H1 (cell line): ENCODE measurements around the gene RNFT2. TPM values are rescaled to one million over a fixed set of nuclear protein-coding genes. Genes with fewer than 3 reads are reported as not detected.

Experiments used
- CTCF ChIA-PET: fragments of 300-600 bp; sonication (Branson Sonifier 250); formaldehyde crosslinking; loops from one replicate; lab custom pipeline; 2021; ENCODE audit not compliant: partially characterized antibody; lab: Charles Lee
- POLR2A ChIA-PET: fragments of 300-600 bp; sonication (Branson Sonifier 250); formaldehyde crosslinking; loops from one replicate; lab custom pipeline; 2021; ENCODE audit warnings: inconsistent platforms; ENCODE audit not compliant: partially characterized antibody; lab: Charles Lee
- DNase-seq, 2 experiments: peaks; one replicate each; pipeline versions ENCODE4 v3.0.0 to v3.0.0-alpha.2; 2010 to 2022; ENCODE audit warnings: low spot score in 2 of 2, low read depth in 1 of 2, mixed read lengths in 1 of 2
- FAIRE-seq: peaks from 2 replicates; lab custom pipeline; 2011; peaks lifted over from hg19 to GRCh38; lab: Jason Lieb, UNC
- H2AFZ ChIP-seq: 2 replicates; pipeline ENCODE4 v1.8.1; 2012; ENCODE audit warnings: low read length, inconsistent platforms
- H2AK5ac ChIP-seq: 2 replicates; pipeline ENCODE4 v1.6.1; 2013; ENCODE audit warnings: low read depth, low read length
- H2BK120ac ChIP-seq: replicated peaks from 2 replicates; pipeline ENCODE3; 2013; ENCODE audit warnings: low read depth, low read length, inconsistent platforms
- H2BK12ac ChIP-seq: 2 replicates; pipeline ENCODE4 v1.6.1; 2013; ENCODE audit warnings: low read depth, low read length
- H2BK15ac ChIP-seq: 2 replicates; pipeline ENCODE4 v1.6.1; 2013; ENCODE audit warnings: low read length
- H2BK20ac ChIP-seq: 2 replicates; pipeline ENCODE4 v1.6.1; 2013; ENCODE audit warnings: low read length
- H2BK5ac ChIP-seq: 2 replicates; pipeline ENCODE4 v1.6.1; 2013; ENCODE audit warnings: low read depth, low read length
- H3K14ac ChIP-seq: 2 replicates; pipeline ENCODE4 v1.6.1; 2013; ENCODE audit warnings: inconsistent platforms; ENCODE audit not compliant: insufficient read length
- H3K18ac ChIP-seq: 2 replicates; pipeline ENCODE4 v1.6.1; 2013; ENCODE audit warnings: low read length; ENCODE audit errors: extremely low read depth
- H3K23ac ChIP-seq: 2 replicates; pipeline ENCODE4 v1.6.1; 2013; ENCODE audit warnings: inconsistent platforms; ENCODE audit not compliant: insufficient read length
- H3K23me2 ChIP-seq: 2 replicates; pipeline ENCODE4 v1.6.1; 2013; ENCODE audit warnings: low read depth, low read length
- H3K27ac ChIP-seq: 2 replicates; pipeline ENCODE4 v1.6.1; 2011; ENCODE audit warnings: low read depth, low read length, inconsistent platforms
- H3K27me3 ChIP-seq, 4 experiments: replicated peaks in 1 of 4; 1 replicate in 1 of 4; 2 replicates in 3 of 4; pipeline versions ENCODE4 v1.6.1 to v1.8.1; 2011 to 2013; ENCODE audit warnings: low read length in 3 of 4, mild to moderate bottlenecking in 3 of 4, inconsistent platforms in 2 of 4, mixed read lengths in 2 of 4, moderate library complexity in 1 of 4; ENCODE audit not compliant: control insufficient read depth in 3 of 4, insufficient read depth in 3 of 4; ENCODE audit errors: extremely low read depth in 1 of 4
- H3K36me3 ChIP-seq, 4 experiments: 2 replicates each; pipeline versions ENCODE4 v1.6.1 to v1.8.1; 2011 to 2013; ENCODE audit warnings: mild to moderate bottlenecking in 4 of 4, low read length in 3 of 4, moderate library complexity in 2 of 4, control low read depth in 1 of 4, inconsistent platforms in 1 of 4; ENCODE audit not compliant: insufficient read depth in 4 of 4, control insufficient read depth in 2 of 4
- H3K4ac ChIP-seq: replicated peaks from 2 replicates; pipeline ENCODE3; 2013; ENCODE audit warnings: low read length, low read depth, mixed read lengths, inconsistent platforms; ENCODE audit not compliant: insufficient read length
- H3K4me1 ChIP-seq, 4 experiments: replicated peaks in 1 of 4; 1 replicate in 1 of 4; 2 replicates in 3 of 4; pipeline versions ENCODE4 v1.6.1 to v1.8.1; 2011 to 2013; ENCODE audit warnings: low read length in 3 of 4, inconsistent platforms in 2 of 4, mixed read lengths in 1 of 4; ENCODE audit not compliant: insufficient read depth in 4 of 4, control insufficient read depth in 3 of 4
- H3K4me2 ChIP-seq, 2 experiments: 2 replicates each; pipeline versions ENCODE4 v1.6.1 to v1.8.1; 2011 to 2013; ENCODE audit warnings: low read depth in 2 of 2, low read length in 2 of 2, control low read depth in 1 of 2, inconsistent platforms in 1 of 2, mild to moderate bottlenecking in 1 of 2; ENCODE audit not compliant: insufficient read depth in 1 of 2
- H3K4me3 ChIP-seq, 4 experiments: fragments of 200-600, 300-600 bp in 1 of 4; sonication (generic), shearing (Covaris generic), sonication (Bioruptor Twin) in 1 of 4; 2 replicates each; pipeline versions ENCODE4 v1.5.1 to v1.8.1; 2011 to 2016; ENCODE audit warnings: low read length in 4 of 4, low read depth in 3 of 4, control low read depth in 2 of 4, inconsistent platforms in 2 of 4, mild to moderate bottlenecking in 2 of 4, mixed read lengths in 1 of 4, moderate library complexity in 1 of 4; ENCODE audit not compliant: insufficient read depth in 2 of 4; ENCODE audit errors: extremely low read depth in 1 of 4
- H3K56ac ChIP-seq: replicated peaks from 2 replicates; pipeline ENCODE3; 2013; ENCODE audit warnings: low read depth, mild to moderate bottlenecking, mixed read lengths, low read length, inconsistent platforms; ENCODE audit not compliant: insufficient read length
- H3K79me1 ChIP-seq: 2 replicates; pipeline ENCODE4 v1.6.1; 2013; ENCODE audit warnings: low read depth, low read length, control low read depth
- H3K79me2 ChIP-seq, 2 experiments: 2 replicates each; pipeline versions ENCODE4 v1.6.1 to v1.8.1; 2012 to 2013; ENCODE audit warnings: low read length in 2 of 2, mild to moderate bottlenecking in 2 of 2, inconsistent platforms in 1 of 2; ENCODE audit not compliant: insufficient read depth in 2 of 2, control insufficient read depth in 1 of 2
- H3K9ac ChIP-seq, 4 experiments: replicated peaks in 1 of 4; 1 replicate in 1 of 4; 2 replicates in 3 of 4; pipeline versions ENCODE4 v1.6.1 to v1.8.1; 2011 to 2013; ENCODE audit warnings: low read depth in 3 of 4, low read length in 3 of 4, control low read depth in 2 of 4, mild to moderate bottlenecking in 2 of 4, moderate library complexity in 2 of 4, inconsistent platforms in 1 of 4; ENCODE audit errors: extremely low read depth in 1 of 4
- H3K9me3 ChIP-seq, 2 experiments: 2 replicates each; pipeline versions ENCODE4 v1.6.1 to v1.8.1; 2012 to 2013; ENCODE audit warnings: mild to moderate bottlenecking in 2 of 2, moderate library complexity in 2 of 2, control low read depth in 1 of 2, inconsistent platforms in 1 of 2, low read depth in 1 of 2, low read length in 1 of 2, mixed read lengths in 1 of 2; ENCODE audit not compliant: insufficient read depth in 2 of 2
- H4K20me1 ChIP-seq, 2 experiments: replicated peaks in 1 of 2; 2 replicates each; pipeline versions ENCODE3 to v1.8.1; 2011 to 2013; ENCODE audit warnings: inconsistent platforms in 2 of 2, low read length in 2 of 2, mild to moderate bottlenecking in 1 of 2; ENCODE audit not compliant: insufficient read depth in 2 of 2, control insufficient read depth in 1 of 2
- H4K5ac ChIP-seq: 2 replicates; pipeline ENCODE4 v1.6.1; 2013; ENCODE audit warnings: low read length, low read depth, mixed read lengths, inconsistent platforms; ENCODE audit not compliant: insufficient read length
- H4K8ac ChIP-seq: 2 replicates; pipeline ENCODE4 v1.8.0; 2013; ENCODE audit warnings: mild to moderate bottlenecking, moderate library complexity, low read length, inconsistent platforms; ENCODE audit not compliant: insufficient read depth; ENCODE audit errors: extremely low read depth
- H4K91ac ChIP-seq: replicated peaks from 2 replicates; pipeline ENCODE3; 2013; ENCODE audit warnings: low read length, mixed read lengths, inconsistent platforms; ENCODE audit not compliant: insufficient read length
- ASH2L ChIP-seq: fragments of 200-600, 300-600 bp; sonication (generic); IDR thresholded peaks from one replicate; pipeline ENCODE4 v1.7.1; 2017; ENCODE audit warnings: low read length
- ATF3 ChIP-seq: IDR thresholded peaks from 2 replicates; pipeline ENCODE4 v1.6.1; 2011; ENCODE audit warnings: low read depth, mild to moderate bottlenecking, low read length; ENCODE audit not compliant: insufficient read depth
- CBX5 ChIP-seq: fragments of 300-800, 300-1000 bp; sonication (generic); IDR thresholded peaks from 2 replicates; pipeline ENCODE4 v1.7.1; 2016; ENCODE audit warnings: antibody characterized with exemption, low read length, low read depth
- EGR1 ChIP-seq: IDR thresholded peaks from 2 replicates; pipeline ENCODE4 v1.6.1; 2011; ENCODE audit warnings: low read depth, low read length, borderline replicate concordance
- EP300 ChIP-seq, 2 experiments: IDR thresholded peaks; 1 replicate in 1 of 2; 2 replicates in 1 of 2; pipeline ENCODE4 v1.6.1; 2011 to 2012; ENCODE audit warnings: low read depth in 2 of 2, low read length in 2 of 2, mild to moderate bottlenecking in 2 of 2, borderline replicate concordance in 1 of 2, inconsistent platforms in 1 of 2, moderate library complexity in 1 of 2
- HDAC2 ChIP-seq, 2 experiments: fragments of 300-600 bp in 1 of 2; sonication (generic) in 1 of 2; IDR thresholded peaks; 2 replicates each; pipeline ENCODE4 v1.6.1; 2011 to 2012; ENCODE audit warnings: low read depth in 2 of 2, low read length in 2 of 2, mild to moderate bottlenecking in 2 of 2, moderate library complexity in 2 of 2, borderline replicate concordance in 1 of 2, inconsistent platforms in 1 of 2
- JUN ChIP-seq: IDR thresholded peaks from 2 replicates; pipeline ENCODE4 v1.6.1; 2011; ENCODE audit warnings: low read depth, mild to moderate bottlenecking, improper control_type of control experiment, low read length
- MAFK ChIP-seq: IDR thresholded peaks from 2 replicates; pipeline ENCODE4 v1.6.1; 2012; ENCODE audit warnings: low read depth, mild to moderate bottlenecking, improper control_type of control experiment, low read length
- PHF8 ChIP-seq: fragments of 200-600 bp; sonication (generic); conservative IDR thresholded peaks from 2 replicates; pipeline ENCODE4 v1.7.1; 2012; ENCODE audit warnings: low read depth, mild to moderate bottlenecking, inconsistent platforms, low read length, moderate library complexity
- SIN3A ChIP-seq, 2 experiments: IDR thresholded peaks in 1 of 2; conservative IDR thresholded peaks in 1 of 2; 2 replicates each; pipeline ENCODE4 v1.6.1; 2011 to 2012; ENCODE audit warnings: low read length in 2 of 2, improper control_type of control experiment in 1 of 2, low read depth in 1 of 2, mild to moderate bottlenecking in 1 of 2
- ZNF274 ChIP-seq: IDR thresholded peaks from 2 replicates; pipeline ENCODE4 v1.7.0; 2012; ENCODE audit warnings: low read length, borderline replicate concordance; ENCODE audit errors: extremely low read depth
- WGBS, 2 experiments: shearing (Covaris generic) in 1 of 2; methylation state at CpG; one replicate each; pipeline versions ENCODE4 v1.1.6 to v1.1.7; 2013 to 2015; ENCODE audit warnings: low lambda C conversion rate in 2 of 2, mixed read lengths in 2 of 2, inconsistent platforms in 1 of 2, low coverage in 1 of 2, missing lambda C conversion rate in 1 of 2; ENCODE audit not compliant: insufficient replicate concordance in 2 of 2, insufficient coverage in 1 of 2, insufficient read length in 1 of 2; ENCODE audit errors: extremely low coverage in 1 of 2, missing lambda C conversion rate in 1 of 2; 5-methylcytosine and 5-hydroxymethylcytosine counted together
- polyA plus RNA-seq, 7 experiments: library from polyadenylated mRNA; depleted of rRNA in 3 of 7; stranded (reverse) in 5 of 7; unstranded in 2 of 7; fragments of >200 nt in 5 of 7; fragments of 200-250 nt in 2 of 7; gene quantifications; 1 replicate in 5 of 7; 2 replicates in 1 of 7; 4 replicates in 1 of 7; pipeline versions ENCODE4 v1.2.1 to v1.2.3, GENCODE V29; 2011 to 2013; ENCODE audit warnings: missing spikeins in 2 of 7, mixed read lengths in 2 of 7
- total RNA-seq: library from RNA; stranded (reverse); fragmentation: NEBNext Ultra II Directional; extraction: Animal tissue kit (Norgen Biotek cat#: 25700); gene quantifications from 2 replicates; pipeline ENCODE4 v1.2.1, GENCODE V29; 2021

RNFT2 gene
- total and polyA plus RNA-seq, 2 of the 8 experiments (the other 6 are each of a cell fraction or from before 2014, with no cell fraction given) = 14.2 to 33.1 TPM

- Histone ChIP-seq H2BK5ac (no peak overlapping the region), H4K8ac (no peak overlapping the region), H3K23ac (no peak overlapping the region), H3K4me1 (no peaks in the 10 kb centered on the region), H3K4ac (no peak overlapping the region), H4K20me1 (no peaks in the 10 kb centered on the region), H4K5ac (no peak overlapping the region), H3K27me3 (no peaks in the 10 kb centered on the region), H3K4me3 (no peak overlapping the region), H3K36me3 (peaks cover 0 to 4% (median 2%) of the 10 kb centered on the region in 4 experiments; a peak in 3 of 8 replicates), H2AFZ (no peak overlapping the region), H3K79me1 (no peaks in the 10 kb centered on the region), H2BK120ac (no peak overlapping the region), H3K14ac (no peak overlapping the region), H3K27ac (no peak overlapping the region), H4K91ac (no peak overlapping the region), H3K23me2 (no peaks in the 10 kb centered on the region), H2BK20ac (no peak overlapping the region), H3K56ac (no peak overlapping the region), H3K18ac (no peak overlapping the region), H2BK12ac (no peak overlapping the region), H2BK15ac (no peak overlapping the region), H3K79me2 (no peaks in the 10 kb centered on the region), H3K4me2 (no peak overlapping the region), H2AK5ac (no peak overlapping the region), H3K9ac (no peak overlapping the region), H3K9me3 (0 out of 4 replicates have a peak, but pooled peaks cover 0 to 3% of the 10 kb centered on the region in 2 experiments)
- DNase-seq (no peak), FAIRE-seq (no peak)
- 92% methylated on average over 7 of the region's 7 CpGs; no CpG with 5 or more reads in 1 of the 2 experiments for WGBS, 2 experiments
- ChIA-PET POLR2A (no interaction called here), CTCF (interaction anchor here (2.0 kb wide), 1 partner anchor 60 kb away, joined by 5 read pairs; no protein-coding TSS in a partner anchor)
- TF ChIP-seq HDAC2 (IDR thresholded peaks at IDR 0.05; ENCODE audit: borderline replicate concordance in 1 of 2, low read depth in 2 of 2, low read length in 2 of 2) = no peak
- no peak for TF ChIP-seq EP300 (IDR thresholded peaks at IDR 0.05; ENCODE audit: borderline replicate concordance in 1 of 2, low read depth in 2 of 2, low read length in 2 of 2)
- no peak for TF ChIP-seq SIN3A (conservative IDR thresholded peaks at IDR 0.05 in 1 of 2, IDR thresholded peaks at IDR 0.05 in 1 of 2; ENCODE audit: low read depth in 1 of 2, low read length in 2 of 2)
- no peak for TF ChIP-seq CBX5
- no peak for TF ChIP-seq EGR1
- no peak for TF ChIP-seq MAFK
- no peak for TF ChIP-seq JUN
- TF ChIP-seq ZNF274 = no peak
- TF ChIP-seq ATF3 = no peak
- no peak for TF ChIP-seq ASH2L
- no peak for TF ChIP-seq PHF8
Observed at GRCh38 chr12:116803013-116803736, 65.1 kb downstream of the RNFT2 start.
